Renal pelvis (tissue), 4 donors: Measurements from ENCODE around the gene PNLDC1. TPM values are rescaled to one million over a fixed set of nuclear protein-coding genes. Genes with fewer than 3 reads are reported as not detected.
"Not testable (repeated sequence)": the region's sequence is repeated elsewhere in the genome, so short reads cannot be mapped to it uniquely, and the experiment has no call there.

Experiments
- DNase-seq: peaks from one replicate; pipeline ENCODE4 v3.0.0-alpha.2; 2013
- polyA plus RNA-seq, 3 donors: library from polyadenylated mRNA; unstranded; fragments of 120-200 nt; gene quantifications; one replicate each; pipeline ENCODE4 v1.2.1, GENCODE V29; 2013; ENCODE audit not compliant: insufficient read length in 3 of 3

Gene PNLDC1
- polyA plus RNA-seq, 3 donors: 0.13 to 0.19 (median 0.18) TPM

DNA sequence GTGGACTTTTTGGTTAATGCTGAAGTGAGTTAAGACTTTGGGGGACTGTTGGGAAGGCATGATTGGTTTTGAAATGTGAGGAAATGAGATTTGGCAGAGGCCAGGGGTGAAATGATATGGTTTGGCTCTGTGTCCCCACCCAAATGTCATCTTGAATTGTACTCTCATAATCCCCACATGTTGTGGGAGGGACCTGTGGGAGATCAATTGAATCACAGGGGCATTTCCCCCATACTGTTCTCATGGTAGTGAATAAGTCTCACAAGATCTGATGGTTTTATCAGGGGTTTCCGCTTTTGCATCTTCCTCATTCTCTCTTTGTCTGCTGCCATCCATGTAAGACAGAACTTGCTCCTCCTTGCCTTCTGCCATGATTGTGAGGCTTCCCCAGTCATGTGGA lies 49.8 kb downstream of the PNLDC1 start:
- DNase-seq: not testable (repeated sequence)

DNA sequence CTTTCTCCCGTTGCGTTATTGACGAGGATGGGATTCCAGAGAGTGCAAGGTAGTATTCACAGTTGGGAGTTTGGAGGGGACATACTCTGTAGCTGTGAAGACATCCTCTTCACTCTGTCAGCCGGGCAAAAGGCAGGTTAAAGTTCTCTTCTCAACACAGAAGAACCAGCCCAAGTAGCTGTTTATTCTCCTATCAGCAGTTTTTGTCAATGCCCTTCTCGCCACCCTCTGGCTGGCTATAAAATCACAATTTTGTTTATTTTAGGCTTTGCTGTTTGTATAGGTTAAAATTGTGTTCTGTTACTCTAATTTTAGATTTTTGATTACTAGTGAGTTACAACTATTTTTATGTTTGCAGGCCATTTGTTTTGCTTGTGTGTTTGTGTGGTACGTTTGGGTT lies 52.8 kb downstream of the PNLDC1 start:
- DNase-seq: no peak

DNA sequence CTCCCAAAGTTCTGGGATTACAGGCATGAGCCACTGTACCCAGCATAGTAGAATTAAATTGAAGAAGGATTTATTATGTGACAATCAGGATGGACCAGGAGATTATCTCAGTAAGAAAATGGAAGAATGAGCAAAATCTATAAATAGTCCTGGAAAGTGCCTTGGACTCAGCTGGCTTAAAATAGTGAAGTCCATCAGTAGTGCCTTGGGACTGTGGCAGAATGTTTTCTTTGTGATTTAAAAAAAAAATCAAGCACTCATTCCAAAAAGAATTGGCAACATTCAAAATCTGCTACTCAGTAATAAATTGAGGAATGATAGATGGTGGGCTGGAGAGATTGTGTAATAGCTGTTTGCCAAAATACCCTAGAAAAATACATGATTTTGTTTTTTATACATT lies 53.7 kb downstream of the PNLDC1 start:
- DNase-seq: no peak

DNA sequence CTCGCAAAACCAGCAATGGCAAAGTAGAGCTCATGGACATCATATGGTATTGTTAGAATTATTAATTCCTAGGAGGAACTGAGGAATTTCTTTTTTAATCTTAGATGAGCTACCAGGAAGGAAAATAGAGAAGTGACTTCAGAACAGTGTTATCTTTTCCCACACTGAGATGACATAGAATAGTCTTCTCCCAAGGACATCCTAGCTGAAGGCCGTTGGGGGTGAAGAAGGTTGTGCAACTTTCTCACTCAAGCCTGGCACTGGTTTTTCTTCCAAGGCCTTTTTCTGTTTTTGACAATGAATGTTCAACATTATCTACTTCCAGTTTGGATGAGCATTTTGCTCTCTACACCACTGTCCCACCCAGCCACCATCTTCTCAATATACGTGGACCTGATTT lies 54.9 kb downstream of the PNLDC1 start:
- no peak for DNase-seq

DNA sequence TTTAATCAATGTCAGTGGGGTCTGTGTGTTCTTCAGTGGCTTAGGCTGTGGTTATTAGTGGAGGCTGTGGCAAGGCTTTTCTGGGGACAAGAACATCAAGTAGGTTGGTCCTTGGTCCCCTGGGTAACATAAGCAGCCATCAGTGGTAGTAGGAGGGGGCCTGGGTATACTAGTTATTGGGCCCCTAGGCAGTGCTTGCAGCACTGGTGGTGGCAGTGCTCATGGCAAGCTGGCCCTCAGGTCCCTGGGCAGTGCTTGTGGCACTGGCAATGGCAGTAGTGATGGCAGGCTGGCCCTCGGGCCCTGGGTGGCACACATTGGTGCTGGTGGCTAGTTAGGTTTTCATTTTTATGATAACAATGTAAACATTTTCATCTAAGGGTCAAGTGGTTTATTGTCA lies 58.2 kb downstream of the PNLDC1 start:
- DNase-seq: no peak

DNA sequence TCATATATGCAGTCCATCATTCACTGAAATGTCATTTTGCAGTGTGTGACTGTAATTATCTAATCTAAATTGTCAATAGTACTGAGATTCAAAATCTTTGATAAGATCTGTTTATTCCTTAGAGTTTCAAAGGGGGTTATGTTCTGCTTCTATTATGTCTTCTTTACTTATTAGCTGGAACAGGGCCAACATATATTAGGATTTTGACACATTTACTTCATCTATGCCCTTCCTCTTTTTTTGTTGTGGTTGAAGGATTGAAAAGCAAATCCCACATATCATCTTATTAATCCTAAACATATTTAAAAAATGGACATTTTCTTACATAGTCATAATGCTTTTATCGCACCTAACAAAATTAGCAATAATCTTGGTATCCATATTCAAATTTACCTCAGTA lies 60.4 kb downstream of the PNLDC1 start:
- DNase-seq: no peak

DNA sequence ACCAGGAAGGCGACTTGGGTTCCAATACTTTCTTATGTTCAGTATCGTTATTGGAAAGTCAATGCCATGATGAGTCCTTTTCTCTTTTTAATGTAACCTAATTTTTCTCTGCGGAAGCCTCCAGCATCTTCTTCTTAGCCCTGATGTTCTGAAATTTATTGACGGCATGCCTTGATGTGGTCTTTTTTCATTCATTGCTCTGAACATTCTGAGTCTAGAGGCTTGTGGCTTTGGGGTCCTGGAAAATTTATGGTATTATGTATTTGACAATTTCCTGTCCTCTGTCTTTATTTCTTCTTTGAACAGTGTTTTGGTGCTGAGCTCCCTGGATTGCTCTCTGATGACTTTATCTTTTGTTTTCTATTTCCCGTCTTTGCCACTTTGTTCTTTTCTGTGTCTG lies 62.0 kb downstream of the PNLDC1 start:
- DNase-seq: no peak

DNA sequence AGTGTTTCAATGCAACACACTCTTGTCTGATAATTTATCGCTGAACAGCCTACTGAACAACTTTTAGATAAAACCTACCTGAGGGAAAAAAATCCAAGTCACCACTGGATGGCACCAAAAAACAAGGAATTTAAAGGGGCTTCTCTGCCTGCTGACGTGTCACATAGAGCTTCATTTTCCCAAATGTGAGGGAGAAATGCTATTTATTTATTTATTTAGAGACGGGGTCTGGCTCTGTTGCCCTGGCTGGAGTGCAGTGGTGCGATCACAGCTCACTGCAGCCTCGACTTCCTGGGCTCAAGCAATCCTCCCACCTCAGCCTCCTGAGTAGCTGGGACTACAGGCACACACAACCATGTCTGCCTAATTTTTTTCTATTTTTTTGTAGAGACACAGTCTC lies 63.3 kb downstream of the PNLDC1 start:
- peak; percentile 73 for DNase-seq

DNA sequence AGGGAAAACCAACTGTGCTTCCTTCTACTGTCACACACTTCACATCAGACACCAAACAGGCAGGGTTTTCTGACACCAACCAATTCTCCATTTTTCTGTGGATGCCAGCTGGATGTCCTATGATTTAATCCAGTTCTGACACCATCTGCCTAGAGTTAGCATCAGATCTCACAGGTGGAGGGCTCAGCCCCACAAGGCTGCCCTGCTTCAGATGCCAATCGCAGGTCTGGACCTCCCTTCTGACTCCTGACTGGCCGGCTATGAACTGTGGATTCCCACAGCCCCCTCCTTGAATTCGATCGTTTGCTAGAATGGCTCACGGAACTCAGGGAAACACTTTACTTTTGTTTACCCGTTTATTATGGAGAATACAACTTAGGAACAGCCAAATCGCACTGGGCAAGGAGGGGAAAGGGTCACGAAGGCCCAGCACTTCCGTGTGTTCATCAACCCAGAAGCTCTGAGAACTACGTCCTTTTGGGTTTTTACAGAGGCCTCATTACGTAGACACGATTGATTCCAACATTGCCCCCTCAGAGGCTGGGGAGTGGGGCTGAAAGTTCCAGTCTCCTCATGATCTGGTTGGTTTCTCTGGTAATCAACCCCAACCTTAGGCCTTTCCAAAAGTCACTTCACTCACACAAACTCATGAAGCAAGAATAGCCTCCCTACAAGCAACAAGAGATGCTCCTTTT lies 65.3 kb downstream of the PNLDC1 start:
- DNase-seq: no peak

DNA sequence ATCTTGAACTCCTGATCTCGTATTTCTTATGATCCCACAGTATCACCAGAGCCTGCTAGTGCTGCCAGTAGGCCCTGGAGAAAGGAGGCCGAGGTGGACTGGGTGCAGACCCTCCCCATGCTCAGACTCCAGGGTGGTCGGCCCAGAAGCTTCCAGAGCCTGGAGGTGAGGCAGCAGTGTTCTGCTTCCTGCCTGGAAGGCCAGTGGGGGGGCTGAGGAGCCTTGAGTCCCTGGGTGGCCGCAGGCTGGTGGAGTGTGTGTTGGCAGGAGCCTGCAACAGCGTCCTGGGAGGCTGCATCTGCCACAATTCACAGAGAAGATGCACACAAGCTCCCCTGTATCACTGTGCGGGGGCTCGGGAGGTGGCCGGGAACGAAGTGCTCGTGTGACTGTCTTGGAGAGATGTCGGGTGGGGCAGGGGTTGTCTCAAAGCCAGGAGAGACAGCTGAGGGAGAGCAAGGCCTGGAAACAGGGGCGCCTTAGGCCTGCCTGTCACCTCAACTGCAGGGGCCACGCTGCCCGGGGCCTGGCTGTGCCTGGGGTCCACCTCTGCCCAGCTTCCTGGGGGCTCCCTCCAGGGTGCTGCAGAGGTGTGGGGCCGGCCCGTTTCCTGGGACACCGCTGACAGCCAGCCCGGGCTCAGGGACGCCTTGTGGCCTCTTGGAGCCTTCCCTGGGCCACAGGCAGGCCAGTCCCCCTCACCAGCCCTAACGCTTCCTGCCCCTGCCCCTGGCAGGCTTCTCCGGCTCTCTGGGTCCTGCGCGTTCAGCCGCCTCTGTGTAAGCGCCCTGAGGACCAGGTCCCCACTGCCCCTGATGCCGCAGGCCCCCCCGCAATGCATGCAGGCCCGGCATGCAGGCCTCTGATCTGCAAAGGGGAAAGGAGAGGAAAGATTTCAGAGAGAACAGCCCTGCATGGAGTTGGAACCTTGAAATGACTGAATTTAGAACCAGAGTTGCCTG lies 66.5 kb downstream of the PNLDC1 start:
- DNase-seq: no peak

Other genes starting within 250 kb of the PNLDC1 start
- 100 to 1,000 TPM; 100 to 131 (median 122) TPM for gene SOD2, start 107.0 kb upstream of the PNLDC1 start, polyA plus RNA-seq
- gene WTAP, start 72.8 kb upstream of the PNLDC1 start, polyA plus RNA-seq: 100 to 1,000 TPM; 118 to 128 (median 121) TPM
- 10 to 100 TPM; 53.1 to 55.7 (median 54.9) TPM for gene ACAT2, start 38.2 kb upstream of the PNLDC1 start, polyA plus RNA-seq
- 100 to 1,000 TPM; 254 to 266 (median 258) TPM for gene TCP1, start 10.7 kb upstream of the PNLDC1 start, polyA plus RNA-seq
- 10 to 100 TPM; 59.9 to 71.8 (median 68.4) TPM for gene MRPL18, start 9.8 kb upstream of the PNLDC1 start, polyA plus RNA-seq
- gene MAS1, start 90.7 kb downstream of the PNLDC1 start, polyA plus RNA-seq: under 1 TPM; 0.01 to 0.04 (median 0.03) TPM
- gene IGF2R, start 168.8 kb downstream of the PNLDC1 start, polyA plus RNA-seq: 10 to 100 TPM; 56.4 to 71.1 (median 69.5) TPM